ENCODE results near the gene COL27A1. TPM values are rescaled to one million over a fixed set of nuclear protein-coding genes. Genes with fewer than 3 reads are reported as not detected.

Gene COL27A1
- total RNA-seq, 2 experiments from 2014 or later, result 1.7 to 1.9 TPM

DNA sequence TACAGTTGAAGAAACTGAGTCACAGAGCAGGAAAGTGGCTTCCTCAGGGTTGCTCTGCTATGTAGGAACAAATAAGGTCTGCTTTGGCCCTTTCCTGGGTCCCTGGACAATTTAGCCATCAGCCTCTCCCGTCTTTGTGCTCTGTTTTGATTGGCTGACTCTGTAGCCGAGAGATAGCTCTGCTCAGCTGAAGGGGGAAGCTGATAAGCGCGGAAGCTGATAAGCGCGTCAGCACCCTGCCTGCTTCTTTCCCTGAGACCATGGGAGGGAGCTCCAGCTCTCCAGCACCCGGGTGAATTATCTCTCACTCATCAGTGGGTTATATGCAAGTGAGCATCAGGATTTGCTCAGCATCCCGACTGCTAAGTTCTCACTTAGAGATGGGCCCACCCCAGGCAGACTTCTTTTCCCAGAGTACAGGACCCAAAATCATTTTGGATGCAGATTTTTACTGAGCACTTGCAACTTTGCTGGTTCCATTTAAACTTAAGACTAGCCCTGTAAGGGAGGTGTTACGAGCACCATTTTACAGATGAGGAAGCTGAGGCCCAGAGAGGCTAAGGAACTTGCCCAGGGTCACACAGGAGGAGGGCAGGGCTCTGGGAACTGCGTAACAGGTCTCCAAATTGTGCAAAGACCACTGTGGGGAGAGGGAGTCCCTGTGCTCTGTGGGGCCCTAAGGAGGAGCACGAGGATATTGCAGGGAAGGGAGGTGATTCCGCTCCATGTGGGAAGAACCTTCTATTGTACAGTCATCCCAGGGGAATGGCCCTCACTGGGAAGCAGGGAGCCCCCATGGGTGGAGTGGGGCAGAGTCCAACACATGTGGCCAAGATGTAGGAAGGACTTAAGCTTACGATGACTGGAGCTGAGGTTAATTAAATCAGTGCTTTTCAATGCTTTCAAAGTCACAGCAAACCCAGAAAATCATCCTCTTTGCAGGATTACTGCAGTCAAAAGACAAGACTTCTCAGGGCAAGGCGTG lies 83.8 kb downstream of the COL27A1 start:
- H3K4me3 Mint-ChIP-seq, result no peak overlapping the region
- no peaks in the 10 kb centered on the region for H3K27me3 Mint-ChIP-seq
- H3K9me3 Mint-ChIP-seq, result no peaks in the 10 kb centered on the region
- no peak for ATAC-seq (ENCODE audit: low read depth)
- no peak for DNase-seq
- H3K27ac Mint-ChIP-seq, result no peak overlapping the region
- POLR2A ChIA-PET, result interaction anchor here (0.6 kb wide), 1 partner anchor 216 kb away, joined by 3 read pairs; no protein-coding TSS in a partner anchor
- no peaks in the 10 kb centered on the region for H3K36me3 Mint-ChIP-seq
- no peaks in the 10 kb centered on the region for H3K4me1 Mint-ChIP-seq

DNA sequence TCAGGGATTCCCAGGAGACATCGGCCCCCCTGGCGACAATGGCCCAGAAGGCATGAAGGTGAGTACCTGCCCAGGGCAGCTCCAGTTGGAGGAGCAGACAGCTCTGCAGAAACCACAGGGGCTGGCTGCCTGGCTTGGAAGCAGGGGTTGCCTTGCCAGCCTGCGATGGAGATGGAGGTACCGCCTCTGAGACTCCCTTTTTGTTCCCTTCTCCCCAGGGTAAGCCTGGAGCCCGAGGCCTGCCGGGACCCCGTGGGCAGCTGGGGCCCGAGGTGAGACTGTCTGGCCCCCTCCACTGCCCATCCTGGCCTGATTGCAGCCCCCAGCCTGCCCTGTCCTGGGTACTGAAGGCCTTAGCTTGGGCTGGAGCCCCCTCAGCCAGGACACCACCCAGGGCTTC lies 84.9 kb downstream of the COL27A1 start:
- DNase-seq (no peak), ATAC-seq (ENCODE audit: low read depth) (no peak)
- Mint-ChIP-seq H3K9me3 (no peaks in the 10 kb centered on the region), H3K27me3 (no peaks in the 10 kb centered on the region), H3K27ac (no peak overlapping the region), H3K36me3 (no peaks in the 10 kb centered on the region), H3K4me3 (no peak overlapping the region), H3K4me1 (no peaks in the 10 kb centered on the region)
- POLR2A ChIA-PET, result no interaction called here

GRCh38 chr9:114240647-114241558 lies 85.6 kb downstream of the COL27A1 start:
- H3K36me3 Mint-ChIP-seq, result no peaks in the 10 kb centered on the region
- no peaks in the 10 kb centered on the region for H3K9me3 Mint-ChIP-seq
- peak; percentile 76 for ATAC-seq (ENCODE audit: low read depth)
- H3K4me1 Mint-ChIP-seq, result no peaks in the 10 kb centered on the region
- no peak overlapping the region for H3K27ac Mint-ChIP-seq
- DNase-seq, result no peak
- no peaks in the 10 kb centered on the region for H3K27me3 Mint-ChIP-seq
- no peak overlapping the region for H3K4me3 Mint-ChIP-seq
- POLR2A ChIA-PET, result no interaction called here

GRCh38 chr9:114242837-114243236 lies 87.5 kb downstream of the COL27A1 start:
- Mint-ChIP-seq H3K27me3 (no peaks in the 10 kb centered on the region), H3K27ac (no peak overlapping the region), H3K36me3 (no peaks in the 10 kb centered on the region), H3K4me3 (no peak overlapping the region), H3K4me1 (no peaks in the 10 kb centered on the region), H3K9me3 (no peaks in the 10 kb centered on the region)
- POLR2A ChIA-PET, result no interaction called here
- no peak for ATAC-seq (ENCODE audit: low read depth)
- no peak for DNase-seq

DNA sequence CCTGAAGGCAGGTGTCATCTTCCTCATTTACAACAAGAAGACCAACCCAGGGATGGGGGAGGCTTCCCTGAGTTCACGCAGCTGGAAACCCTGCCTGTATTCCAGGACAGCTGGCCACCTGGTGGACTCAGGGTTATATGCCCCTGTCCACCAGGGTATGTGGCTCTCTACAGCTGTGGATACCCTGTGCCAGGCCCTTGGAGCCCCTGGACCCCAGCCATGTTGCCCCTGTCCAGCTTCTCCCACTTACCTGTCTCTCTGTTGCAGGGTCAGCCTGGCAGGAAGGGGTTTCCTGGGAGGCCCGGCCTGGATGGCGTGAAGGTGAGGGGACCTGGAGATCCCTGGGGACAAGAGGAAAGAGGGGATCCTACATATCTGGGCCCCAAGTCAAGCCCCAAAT lies 87.9 kb downstream of the COL27A1 start:
- no peaks in the 10 kb centered on the region for H3K9me3 Mint-ChIP-seq
- DNase-seq (no peak), ATAC-seq (ENCODE audit: low read depth) (no peak)
- POLR2A ChIA-PET, result no interaction called here
- no peaks in the 10 kb centered on the region for H3K27me3 Mint-ChIP-seq
- H3K4me1 Mint-ChIP-seq, result no peaks in the 10 kb centered on the region
- H3K27ac Mint-ChIP-seq, result no peak overlapping the region
- H3K36me3 Mint-ChIP-seq, result no peaks in the 10 kb centered on the region
- no peak overlapping the region for H3K4me3 Mint-ChIP-seq

GRCh38 chr9:114244570-114244969 lies 89.2 kb downstream of the COL27A1 start:
- Mint-ChIP-seq H3K4me3 (no peak overlapping the region), H3K27me3 (no peaks in the 10 kb centered on the region), H3K27ac (no peak overlapping the region), H3K4me1 (no peaks in the 10 kb centered on the region), H3K36me3 (no peaks in the 10 kb centered on the region), H3K9me3 (no peaks in the 10 kb centered on the region)
- POLR2A ChIA-PET, result no interaction called here
- DNase-seq (no peak), ATAC-seq (ENCODE audit: low read depth) (no peak)

DNA sequence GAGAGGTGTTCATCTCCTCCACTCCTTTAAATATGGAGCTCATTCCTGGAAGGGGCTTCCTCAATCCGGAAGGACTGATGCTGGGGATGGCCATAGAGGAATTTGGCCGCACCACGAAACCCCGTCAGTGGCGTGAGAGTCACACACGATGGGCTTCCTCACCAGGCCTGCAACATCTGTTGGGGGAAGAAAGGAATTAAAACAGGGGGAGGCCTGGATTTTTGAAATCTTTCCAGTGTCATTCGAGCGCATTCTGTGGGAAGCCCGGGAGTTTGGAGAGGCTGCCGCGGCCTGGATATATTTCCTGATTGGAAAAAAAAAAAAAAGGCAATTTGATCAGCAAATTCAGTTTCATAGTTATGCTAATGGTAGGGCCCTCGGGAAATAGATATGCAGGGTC lies 91.2 kb downstream of the COL27A1 start:
- Mint-ChIP-seq H3K27me3 (no peaks in the 10 kb centered on the region), H3K36me3 (no peaks in the 10 kb centered on the region), H3K9me3 (no peaks in the 10 kb centered on the region), H3K4me1 (no peaks in the 10 kb centered on the region), H3K27ac (no peak overlapping the region), H3K4me3 (no peak overlapping the region)
- no peak for DNase-seq
- no peak for ATAC-seq (ENCODE audit: low read depth)
- POLR2A ChIA-PET, result no interaction called here

DNA sequence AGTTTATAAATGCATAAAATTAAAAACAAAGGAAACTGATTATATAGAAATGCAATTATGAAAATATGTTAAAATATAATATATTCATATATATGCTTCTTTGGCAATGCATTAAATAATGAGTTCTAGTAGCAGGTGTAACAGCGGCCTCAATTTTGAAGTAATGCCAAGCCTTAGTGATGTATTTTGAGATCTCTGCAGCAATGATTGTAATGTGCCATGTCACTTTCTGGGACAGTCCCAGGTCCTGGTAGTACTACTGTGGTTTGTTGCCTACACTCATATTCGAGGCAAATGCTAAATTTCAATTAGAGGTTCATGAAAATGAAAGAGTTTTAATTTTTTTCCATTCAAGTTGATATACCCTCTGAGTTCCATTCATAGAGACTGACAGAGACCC lies 91.7 kb downstream of the COL27A1 start:
- Mint-ChIP-seq H3K27me3 (no peaks in the 10 kb centered on the region), H3K4me3 (no peak overlapping the region), H3K4me1 (no peaks in the 10 kb centered on the region), H3K27ac (no peak overlapping the region), H3K9me3 (no peaks in the 10 kb centered on the region), H3K36me3 (no peaks in the 10 kb centered on the region)
- DNase-seq (no peak), ATAC-seq (ENCODE audit: low read depth) (no peak)
- POLR2A ChIA-PET, result no interaction called here

DNA sequence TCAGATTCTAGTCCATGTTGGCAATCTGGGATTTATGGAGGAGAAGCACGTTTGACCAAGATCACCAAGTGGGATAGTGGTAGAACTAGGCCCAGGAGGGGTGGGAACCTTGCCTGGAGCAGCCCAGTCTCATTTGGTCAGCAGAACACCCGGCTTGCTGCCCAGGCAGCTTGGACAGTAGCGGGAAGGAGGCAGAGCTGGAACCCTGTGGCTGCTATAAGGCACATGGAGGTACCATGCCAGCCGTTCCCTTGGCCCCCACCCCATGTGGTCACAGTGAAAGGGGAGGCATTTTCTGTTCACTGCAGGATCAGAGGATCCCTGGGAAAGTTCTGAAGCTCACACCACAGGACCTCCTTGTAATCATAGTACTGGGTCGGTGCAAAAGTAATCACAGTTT lies 92.2 kb downstream of the COL27A1 start:
- DNase-seq, result no peak
- no peak overlapping the region for H3K4me3 Mint-ChIP-seq
- H3K9me3 Mint-ChIP-seq, result no peaks in the 10 kb centered on the region
- no peaks in the 10 kb centered on the region for H3K4me1 Mint-ChIP-seq
- H3K27ac Mint-ChIP-seq, result no peak overlapping the region
- no peak for ATAC-seq (ENCODE audit: low read depth)
- POLR2A ChIA-PET, result no interaction called here
- H3K27me3 Mint-ChIP-seq, result no peaks in the 10 kb centered on the region
- H3K36me3 Mint-ChIP-seq, result no peaks in the 10 kb centered on the region

- no peak overlapping the region for H3K27ac Mint-ChIP-seq
- no peak for DNase-seq
- no peaks in the 10 kb centered on the region for H3K36me3 Mint-ChIP-seq
- no peaks in the 10 kb centered on the region for H3K4me1 Mint-ChIP-seq
- no peaks in the 10 kb centered on the region for H3K9me3 Mint-ChIP-seq
- POLR2A ChIA-PET, result no interaction called here
- no peaks in the 10 kb centered on the region for H3K27me3 Mint-ChIP-seq
- ATAC-seq (ENCODE audit: low read depth), result no peak
- H3K4me3 Mint-ChIP-seq, result no peak overlapping the region
Observed at GRCh38 chr9:114248299-114248707, 93.0 kb downstream of the COL27A1 start.

GRCh38 chr9:114249424-114250234 lies 94.3 kb downstream of the COL27A1 start:
- no peaks in the 10 kb centered on the region for H3K4me1 Mint-ChIP-seq
- H3K4me3 Mint-ChIP-seq, result no peak overlapping the region
- H3K27ac Mint-ChIP-seq, result no peak overlapping the region
- no peak for DNase-seq
- no peaks in the 10 kb centered on the region for H3K9me3 Mint-ChIP-seq
- H3K27me3 Mint-ChIP-seq, result peaks cover 3% of the 10 kb centered on the region
- ATAC-seq (ENCODE audit: low read depth), result no peak
- no peaks in the 10 kb centered on the region for H3K36me3 Mint-ChIP-seq
- POLR2A ChIA-PET, result no interaction called here

GRCh38 chr9:114250235-114250568 lies 94.9 kb downstream of the COL27A1 start:
- no peaks in the 10 kb centered on the region for H3K36me3 Mint-ChIP-seq
- H3K4me3 Mint-ChIP-seq, result no peak overlapping the region
- no peaks in the 10 kb centered on the region for H3K4me1 Mint-ChIP-seq
- DNase-seq (no peak), ATAC-seq (ENCODE audit: low read depth) (no peak)
- H3K9me3 Mint-ChIP-seq, result no peaks in the 10 kb centered on the region
- H3K27me3 Mint-ChIP-seq, result peaks cover 3% of the 10 kb centered on the region
- POLR2A ChIA-PET, result no interaction called here
- H3K27ac Mint-ChIP-seq, result no peak overlapping the region

- ATAC-seq (ENCODE audit: low read depth), result no peak
- Mint-ChIP-seq H3K27me3 (peaks cover 3% of the 10 kb centered on the region), H3K4me3 (no peak overlapping the region), H3K36me3 (no peaks in the 10 kb centered on the region), H3K4me1 (no peaks in the 10 kb centered on the region), H3K27ac (no peak overlapping the region), H3K9me3 (no peaks in the 10 kb centered on the region)
- POLR2A ChIA-PET, result no interaction called here
- DNase-seq, result no peak
Observed at GRCh38 chr9:114250648-114251047, 95.3 kb downstream of the COL27A1 start.
